ENCODE measurements around the gene ORAI2.
"Not testable (repeated sequence)": the region's sequence is repeated elsewhere in the genome, so short reads cannot be mapped to it uniquely, and the experiment has no call there.

Gene ORAI2

GRCh38 chr7:102471791-102472125, 38.4 kb downstream of the ORAI2 start:
- DNase-seq (ENCODE audit: low spot score): no peak
- in situ Hi-C loops (cut with MboI; ENCODE audit: low pct_unique_long_range_greater_than_20kb, low sequenced_read_pairs, unreplicated experiment): no loop called here
- TF ChIP-seq CTCF (IDR thresholded peaks at IDR 0.05; ENCODE audit: extremely low read depth, insufficient read depth, missing control alignments): no peak

- in situ Hi-C loops (cut with MboI; ENCODE audit: low pct_unique_long_range_greater_than_20kb, low sequenced_read_pairs, unreplicated experiment): no loop called here
- DNase-seq (ENCODE audit: low spot score): peak; percentile 26
- TF ChIP-seq CTCF (IDR thresholded peaks at IDR 0.05; ENCODE audit: extremely low read depth, insufficient read depth, missing control alignments): no peak
These were observed 39.0 kb downstream of the ORAI2 start for GRCh38 chr7:102472126-102473041.

DNA sequence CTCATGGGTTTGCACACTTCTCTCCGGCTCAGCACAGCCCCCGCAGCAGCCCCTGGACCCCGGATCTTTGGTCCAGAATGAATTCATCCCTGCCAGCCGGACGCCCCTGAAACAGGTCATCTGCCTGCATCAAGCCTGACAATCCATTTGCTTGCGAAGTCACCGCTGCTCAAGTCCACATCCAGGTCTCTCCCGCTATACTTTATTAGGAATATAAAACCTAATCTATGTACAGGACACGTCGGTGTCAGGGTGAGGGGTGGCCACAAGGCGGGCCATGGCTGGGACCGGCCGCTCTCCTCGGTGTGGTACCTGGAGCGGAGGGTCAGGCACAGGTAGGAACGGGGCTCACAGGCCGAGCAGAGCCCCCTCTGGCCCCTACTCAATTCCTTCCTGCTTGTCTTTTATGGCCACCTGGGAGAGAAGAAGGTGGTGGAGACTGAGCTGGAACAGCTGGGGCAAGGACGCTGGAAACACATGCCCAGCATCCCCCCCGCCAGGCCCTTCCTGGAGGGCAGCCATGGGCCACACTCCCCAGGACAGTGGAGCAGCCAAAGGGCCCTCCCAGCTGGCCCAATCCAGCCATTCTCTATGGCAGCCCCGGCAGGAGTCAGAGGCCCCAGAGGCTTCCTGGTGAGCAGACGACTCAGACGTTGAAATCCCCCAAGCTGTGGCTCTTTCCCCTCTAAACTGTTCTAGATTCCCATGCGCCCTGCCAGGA, 40.1 kb downstream of the ORAI2 start:
- in situ Hi-C loops (cut with MboI; ENCODE audit: low pct_unique_long_range_greater_than_20kb, low sequenced_read_pairs, unreplicated experiment): no loop called here
- no peak for TF ChIP-seq CTCF (IDR thresholded peaks at IDR 0.05; ENCODE audit: extremely low read depth, insufficient read depth, missing control alignments)
- DNase-seq (ENCODE audit: low spot score): no peak

DNA sequence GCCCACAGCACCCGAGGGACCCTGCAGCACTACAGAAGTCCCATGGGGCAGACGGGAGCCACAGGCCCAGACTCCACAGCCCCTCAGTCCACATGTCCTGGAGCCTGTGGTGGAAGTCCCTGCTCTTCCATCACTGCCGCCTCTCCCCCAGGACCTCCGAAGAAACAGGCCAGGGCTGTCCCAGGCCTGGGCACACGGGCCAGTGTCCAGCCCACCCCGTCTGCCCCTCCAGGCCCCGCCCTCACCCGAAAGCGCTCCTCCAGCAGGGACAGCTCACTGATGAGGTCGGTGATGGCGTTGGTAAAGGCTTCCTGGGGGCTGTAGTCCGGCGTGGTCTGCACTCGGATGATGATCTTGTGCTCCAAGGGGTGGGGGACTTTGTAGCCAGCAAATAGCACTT, 40.7 kb downstream of the ORAI2 start:
- in situ Hi-C loops (cut with MboI; ENCODE audit: low pct_unique_long_range_greater_than_20kb, low sequenced_read_pairs, unreplicated experiment); DNase-seq (ENCODE audit: low spot score): not testable (repeated sequence)

DNA sequence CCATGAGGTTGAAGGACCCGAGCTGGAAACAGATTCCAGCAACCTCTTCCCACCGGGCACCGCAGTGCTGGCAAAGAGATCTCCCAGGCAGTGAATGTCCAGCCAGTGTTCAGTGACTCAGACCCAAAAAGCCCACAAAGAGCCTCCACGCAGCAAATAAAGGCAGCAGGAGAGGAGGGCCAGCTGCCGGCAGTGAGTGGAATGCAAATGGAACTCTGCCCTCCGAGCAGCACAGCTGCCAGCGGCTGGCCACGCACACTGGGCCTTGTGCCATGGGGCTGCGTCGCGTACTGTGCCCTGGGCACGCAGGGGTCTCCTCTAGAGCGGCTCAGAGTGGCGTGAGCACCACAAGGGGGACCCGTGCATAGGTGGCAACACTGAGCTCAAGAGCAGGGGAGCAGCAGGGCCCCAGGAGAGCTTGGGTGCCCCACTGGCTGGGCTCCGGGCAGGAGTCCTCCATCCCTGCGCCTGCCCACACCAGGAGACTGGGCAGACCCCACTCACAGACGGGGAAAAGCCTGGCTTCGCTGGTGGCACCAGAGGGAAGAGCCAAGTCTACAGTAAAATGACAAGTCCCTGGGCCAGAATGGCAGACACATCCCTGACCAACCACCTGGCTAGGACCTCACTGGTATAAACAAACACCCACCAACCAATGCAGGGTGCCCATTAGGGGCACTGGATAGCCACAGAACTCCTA, 41.5 kb downstream of the ORAI2 start:
- DNase-seq (ENCODE audit: low spot score); in situ Hi-C loops (cut with MboI; ENCODE audit: low pct_unique_long_range_greater_than_20kb, low sequenced_read_pairs, unreplicated experiment): not testable (repeated sequence)

- peak; percentile 46 for TF ChIP-seq CTCF (IDR thresholded peaks at IDR 0.05; ENCODE audit: extremely low read depth, insufficient read depth, missing control alignments)
- DNase-seq (ENCODE audit: low spot score); in situ Hi-C loops (cut with MboI; ENCODE audit: low pct_unique_long_range_greater_than_20kb, low sequenced_read_pairs, unreplicated experiment): not testable (repeated sequence)
These were observed 45.2 kb downstream of the ORAI2 start, which contains the start of gene POLR2J for GRCh38 chr7:102478314-102479208. POLR2J (minus strand) TSS chr7:102478922; CDS start chr7:102478860, 62 bp downstream.

DNA sequence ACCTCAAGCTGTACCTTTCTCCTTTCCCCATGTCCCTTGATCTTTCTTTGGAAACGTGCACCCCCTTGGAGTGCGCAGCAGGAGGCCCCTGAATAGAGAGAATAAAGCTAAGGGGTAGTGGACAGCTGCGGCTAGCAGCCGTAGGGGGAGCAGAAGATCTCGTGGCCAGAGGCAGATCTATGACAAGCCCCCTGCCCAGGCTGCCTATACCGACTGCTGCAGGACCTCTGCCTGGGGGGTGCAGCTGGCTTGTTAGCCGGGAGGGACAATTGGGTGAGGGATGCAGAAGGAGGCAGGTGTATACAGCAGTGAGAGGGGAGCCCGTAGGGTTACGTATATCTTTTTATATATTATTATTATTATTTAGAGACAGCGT, 45.8 kb downstream of the ORAI2 start:
- DNase-seq (ENCODE audit: low spot score); in situ Hi-C loops (cut with MboI; ENCODE audit: low pct_unique_long_range_greater_than_20kb, low sequenced_read_pairs, unreplicated experiment): not testable (repeated sequence)

GRCh38 chr7:102479982-102480637, 46.7 kb downstream of the ORAI2 start:
- in situ Hi-C loops (cut with MboI; ENCODE audit: low pct_unique_long_range_greater_than_20kb, low sequenced_read_pairs, unreplicated experiment); DNase-seq (ENCODE audit: low spot score): not testable (repeated sequence)

DNA sequence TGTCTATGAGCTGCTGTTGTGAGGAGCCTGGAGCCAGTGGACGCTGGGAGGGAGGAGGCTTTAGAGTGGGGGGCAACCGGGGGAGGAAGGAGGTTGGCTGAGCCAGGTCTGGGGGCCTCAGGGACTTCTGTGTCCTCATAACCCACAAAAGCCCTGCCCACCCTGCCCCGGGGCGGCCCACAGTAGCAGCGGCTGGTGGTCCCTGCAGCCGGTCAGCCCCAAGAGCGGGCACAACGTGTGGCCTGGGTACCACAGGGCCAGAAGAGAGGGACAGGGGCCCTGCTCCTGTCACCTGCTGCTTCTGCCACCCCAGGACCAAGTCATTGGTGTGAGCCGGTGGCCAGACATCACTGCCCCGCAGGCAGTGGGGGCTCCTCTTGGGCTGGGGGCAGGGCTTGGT, 48.6 kb downstream of the ORAI2 start:
- in situ Hi-C loops (cut with MboI; ENCODE audit: low pct_unique_long_range_greater_than_20kb, low sequenced_read_pairs, unreplicated experiment); DNase-seq (ENCODE audit: low spot score): not testable (repeated sequence)

DNA sequence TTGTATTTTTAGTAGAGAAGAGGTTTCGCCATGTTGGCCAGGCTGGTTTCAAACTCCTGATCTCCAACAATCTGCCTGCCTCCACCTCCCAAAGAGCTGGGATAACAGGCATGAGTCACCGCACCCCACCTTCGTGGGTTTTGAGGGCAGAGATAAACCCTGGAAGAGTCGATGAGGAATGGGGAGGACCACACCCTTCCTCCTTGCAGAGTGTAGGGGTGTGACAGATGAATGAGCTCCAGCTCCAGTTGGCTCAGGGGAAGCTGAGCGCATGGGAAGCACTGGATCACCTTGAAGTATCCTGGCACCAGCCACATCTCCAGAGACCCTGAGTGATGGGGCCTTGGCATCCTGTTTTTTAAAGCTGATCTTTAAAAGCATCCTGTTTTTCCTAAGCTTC, 50.9 kb downstream of the ORAI2 start:
- in situ Hi-C loops (cut with MboI; ENCODE audit: low pct_unique_long_range_greater_than_20kb, low sequenced_read_pairs, unreplicated experiment); DNase-seq (ENCODE audit: low spot score): not testable (repeated sequence)

DNA sequence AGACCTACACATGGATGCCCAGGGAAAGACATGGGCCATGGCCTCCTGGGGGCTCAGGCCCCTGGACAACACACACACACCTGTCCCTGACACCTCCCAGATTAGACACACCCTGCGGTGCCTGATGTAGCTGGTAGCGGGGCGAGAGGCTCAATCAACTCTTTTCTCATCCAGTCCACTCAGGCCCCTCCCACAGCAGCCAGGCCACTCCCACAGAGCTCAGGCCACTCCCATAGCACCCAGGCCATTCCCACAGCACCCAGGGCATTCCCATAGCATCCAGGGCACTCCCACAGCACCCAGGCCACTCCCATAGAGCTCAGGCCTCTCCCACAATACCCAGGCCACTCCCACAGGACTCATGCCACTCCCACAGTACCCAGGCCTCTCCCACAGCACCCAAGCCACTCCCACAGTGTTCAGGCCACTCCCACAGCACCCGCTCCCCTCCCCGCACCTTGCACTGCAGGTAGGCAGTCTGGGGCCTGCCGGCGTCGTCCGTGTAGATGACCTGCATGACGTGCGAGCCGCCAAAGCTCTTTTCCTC, 57.2 kb downstream of the ORAI2 start:
- DNase-seq (ENCODE audit: low spot score); in situ Hi-C loops (cut with MboI; ENCODE audit: low pct_unique_long_range_greater_than_20kb, low sequenced_read_pairs, unreplicated experiment): not testable (repeated sequence)
